Mucosa of descending colon (tissue), 3 donors: Measurements from ENCODE around the gene ZCCHC8. TPM values are rescaled to one million over a fixed set of nuclear protein-coding genes. Genes with fewer than 3 reads are reported as not detected.
"Not testable (repeated sequence)": the region's sequence is repeated elsewhere in the genome, so short reads cannot be mapped to it uniquely, and the experiment has no call there.

ENCODE experiments used
- ATAC-seq: fragments of 200-7000 bp; cut with Tn5 transposase; one replicate; pipeline ENCODE4 v1.9.1; 2020; ENCODE audit warnings: mild to moderate bottlenecking, moderate library complexity
- DNase-seq, 3 donors: peaks; one replicate each; pipeline ENCODE4 v3.0.0-alpha.2; 2020
- H3K36me3 ChIP-seq: fragments of 200-600 bp; one replicate; pipeline ENCODE4 v1.8.0; 2021; ENCODE audit warnings: low read depth, mild to moderate bottlenecking
- H3K4me1 ChIP-seq: fragments of 200-600 bp; one replicate; pipeline ENCODE4 v1.8.0; 2021; ENCODE audit warnings: low read depth, mild to moderate bottlenecking
- H3K4me3 ChIP-seq: fragments of 200-600 bp; one replicate; pipeline ENCODE4 v1.8.0; 2021; ENCODE audit warnings: mild to moderate bottlenecking
- H3K9me3 ChIP-seq: fragments of 200-600 bp; one replicate; pipeline ENCODE4 v1.8.0; 2021; ENCODE audit warnings: mild to moderate bottlenecking
- CTCF ChIP-seq: fragments of 200-600 bp; IDR thresholded peaks from one replicate; pipeline ENCODE4 v1.8.0; 2022; ENCODE audit warnings: antibody characterized with exemption, mild to moderate bottlenecking
- intact Hi-C, 2 donors: fragments of 100-400 bp; cut with DNase I in 1 of 2; cut with micrococcal nuclease in 1 of 2; formaldehyde crosslinking; loops; one replicate each; pipeline versions ENCODE4 v1.11.0 to v1.11.1; 2022; cut with DNase I, micrococcal nuclease
- total RNA-seq, 3 donors: library from RNA; stranded (reverse); fragmentation: NEBNext Ultra II Directional in 2 of 3; extraction: Animal tissue kit (Norgen Biotek cat#: 25700) in 2 of 3; gene quantifications; one replicate each; pipeline versions ENCODE4 v1.2.1 to v1.2.4, GENCODE V29; 2021 to 2023
- donor health status: DM: no; HTN: no; CAD: no; lungs with moderate emphysema.
- donor health status: DM: no; HTN: no; CAD: no.
- donor health status: DM: no; HTN: yes; CAD: no.

ZCCHC8 gene
- total RNA-seq, 3 donors from 2014 or later, result 19.8 to 24.8 (median 23.1) TPM

- Histone ChIP-seq H3K9me3 (no peaks in the 10 kb centered on the region), H3K36me3 (peaks cover 11% of the 10 kb centered on the region), H3K4me3 (no peak overlapping the region), H3K4me1 (no peaks in the 10 kb centered on the region)
- TF ChIP-seq CTCF, result no peak
- DNase-seq, result no peak
- intact Hi-C loops, result no loop called here
- ATAC-seq, result no peak
Observed at GRCh38 chr12:122486805-122487426, 13.8 kb downstream of the ZCCHC8 start.

- ATAC-seq, H3K4me1 ChIP-seq, DNase-seq, H3K4me3 ChIP-seq, intact Hi-C loops, H3K9me3 ChIP-seq: not testable (repeated sequence)
- H3K36me3 ChIP-seq, result peaks cover 11% of the 10 kb centered on the region
Observed at GRCh38 chr12:122486360-122486759, 14.4 kb downstream of the ZCCHC8 start.

- intact Hi-C loops, H3K4me3 ChIP-seq, H3K4me1 ChIP-seq, DNase-seq, ATAC-seq, H3K9me3 ChIP-seq: not testable (repeated sequence)
- peaks cover 11% of the 10 kb centered on the region for H3K36me3 ChIP-seq
Observed at GRCh38 chr12:122484385-122484784, 16.3 kb downstream of the ZCCHC8 start.

GRCh38 chr12:122483969-122484368 is 16.8 kb downstream of the ZCCHC8 start:
- no peak for DNase-seq
- Histone ChIP-seq H3K4me1 (no peaks in the 10 kb centered on the region), H3K4me3 (no peak overlapping the region), H3K9me3 (no peaks in the 10 kb centered on the region), H3K36me3 (peaks cover 11% of the 10 kb centered on the region)
- intact Hi-C loops, result no loop called here
- no peak for TF ChIP-seq CTCF
- no peak for ATAC-seq

- Histone ChIP-seq H3K4me1 (no peaks in the 10 kb centered on the region), H3K4me3 (no peak overlapping the region), H3K36me3 (peaks cover 7% of the 10 kb centered on the region), H3K9me3 (no peaks in the 10 kb centered on the region)
- DNase-seq (no peak), ATAC-seq (no peak)
- no peak for TF ChIP-seq CTCF
- intact Hi-C loops, result no loop called here
Observed at GRCh38 chr12:122481861-122482260, 18.9 kb downstream of the ZCCHC8 start.

- no peak for TF ChIP-seq CTCF
- no peak for DNase-seq
- intact Hi-C loops, result no loop called here
- Histone ChIP-seq H3K36me3 (peaks cover 7% of the 10 kb centered on the region), H3K4me1 (no peaks in the 10 kb centered on the region), H3K9me3 (no peaks in the 10 kb centered on the region), H3K4me3 (no peak overlapping the region)
- no peak for ATAC-seq
Observed at GRCh38 chr12:122480753-122481152, 20.0 kb downstream of the ZCCHC8 start.

- DNase-seq (no peak), ATAC-seq (no peak)
- Histone ChIP-seq H3K9me3 (no peaks in the 10 kb centered on the region), H3K4me3 (no peak overlapping the region), H3K36me3 (peaks cover 14% of the 10 kb centered on the region), H3K4me1 (peaks cover 3% of the 10 kb centered on the region)
- intact Hi-C loops, result loop anchor here in 1 of 2 donors (5.0 kb wide), 1 partner anchor 77 kb away; no protein-coding TSS in a partner anchor
- TF ChIP-seq CTCF, result no peak
Observed at GRCh38 chr12:122474324-122474716, 26.4 kb downstream of the ZCCHC8 start.
